Gastrocnemius medialis (tissue), 4 donors: ENCODE measurements around the gene C17orf114.

ENCODE experiments used
- ATAC-seq, 2 donors: fragments of 150-250 bp; one replicate each; pipeline ENCODE4 v1.9.1; 2016
- DNase-seq, 2 donors: peaks; one replicate each; pipeline ENCODE4 v3.0.0-alpha.2; 2019
- H3K27ac ChIP-seq, 4 donors: fragments of 200-600 bp; sonication (generic); 1 replicate in 1 of 4; 2 replicates in 3 of 4; pipeline ENCODE4 v1.5.1; 2016 to 2018; ENCODE audit warnings: mild to moderate bottlenecking in 2 of 4, moderate library complexity in 1 of 4
- H3K27me3 ChIP-seq, 3 donors: fragments of 200-600 bp; sonication (generic) in 2 of 3; 1 replicate in 1 of 3; 2 replicates in 2 of 3; pipeline versions ENCODE4 v1.5.1 to v1.6.0; 2016 to 2019; ENCODE audit warnings: mild to moderate bottlenecking in 1 of 3, moderate library complexity in 1 of 3
- H3K36me3 ChIP-seq, 2 donors: fragments of 200-600 bp; sonication (generic) in 1 of 2; one replicate each; pipeline ENCODE4 v1.5.1; 2017 to 2018
- H3K4me1 ChIP-seq, 2 donors: fragments of 200-600 bp; sonication (generic) in 1 of 2; one replicate each; pipeline ENCODE4 v1.5.1; 2016 to 2017; ENCODE audit warnings: mild to moderate bottlenecking in 2 of 2
- H3K4me3 ChIP-seq, 4 donors: fragments of 200-600 bp; sonication (generic) in 3 of 4; 1 replicate in 1 of 4; 2 replicates in 3 of 4; pipeline ENCODE4 v1.5.1; 2016 to 2019; ENCODE audit warnings: mild to moderate bottlenecking in 2 of 4
- H3K9me3 ChIP-seq, 3 donors: fragments of 200-600 bp; sonication (generic) in 2 of 3; 1 replicate in 1 of 3; 2 replicates in 2 of 3; pipeline ENCODE4 v1.5.1; 2016 to 2019
- CTCF ChIP-seq, 5 experiments: fragments of 450-650 bp in 3 of 5; fragments of 200-600 bp in 2 of 5; sonication (generic) in 2 of 5; IDR thresholded peaks in 4 of 5; conservative IDR thresholded peaks in 1 of 5; 1 replicate in 4 of 5; 2 replicates in 1 of 5; pipeline ENCODE4 v1.5.1; 2016 to 2019; ENCODE audit warnings: antibody characterized with exemption in 5 of 5, mild to moderate bottlenecking in 3 of 5, moderate library complexity in 3 of 5
- POLR2A ChIP-seq, 2 donors: fragments of 450-650 bp; IDR thresholded peaks; one replicate each; pipeline ENCODE4 v1.6.1; 2017; ENCODE audit warnings: antibody characterized with exemption in 2 of 2, mild to moderate bottlenecking in 2 of 2, moderate library complexity in 2 of 2
- in situ Hi-C, 4 donors: fragments of 200-750 bp; cut with MboI; loops; one replicate each; pipeline versions ENCODE4 v1.15.0 to v1.8.0; 2017; ENCODE audit warnings: low sequenced_read_pairs in 4 of 4
- intact Hi-C: fragments of 100-400 bp; cut with DNase I; formaldehyde crosslinking; loops from one replicate; pipeline ENCODE4 v1.15.1; 2023; ENCODE audit warnings: low total_unique reads

The C17orf114 gene

GRCh38 chr17:4789951-4790704 lies 12.0 kb downstream of the C17orf114 start:
- DNase-seq (peak; percentile 63 to 78), ATAC-seq (peak; percentile 92 to 94)
- peak; percentile 68 to 93 (median 90) for TF ChIP-seq CTCF (IDR thresholded peaks at IDR 0.05 in 4 of 5, conservative IDR thresholded peaks at IDR 0.05 in 1 of 5)
- peak; percentile 83 to 88 for TF ChIP-seq POLR2A (IDR thresholded peaks at IDR 0.05)
- no peaks in the 10 kb centered on the region for H3K9me3 ChIP-seq
- intact Hi-C loops (loop anchor here (1.0 to 10.0 kb wide), 4 partner anchors 17 to 215 kb away; partner anchors contain the start of genes MED11, MINK1 and PLD2), in situ Hi-C loops (loop anchor here (5.0 to 25.0 kb wide), 4 partner anchors 55 to 97 kb away; partner anchors contain the start of genes C17orf107 (in 2 of the 4), CXCL16 (in 1 of the 4), MED11 (in 1 of the 4) and ZMYND15 (in 1 of the 4))
- H3K4me3 ChIP-seq = peak overlapping the region; percentile 63 to 81 (median 68)
- H3K27ac ChIP-seq = peak overlapping the region; percentile 91 to 97 (median 95)
- H3K36me3 ChIP-seq = no peaks in the 10 kb centered on the region
- H3K27me3 ChIP-seq = peaks cover 7 to 19% (median 13%) of the 10 kb centered on the region in 3 donors
- H3K4me1 ChIP-seq = peaks cover 36 to 43% of the 10 kb centered on the region in 2 donors

- no peaks in the 10 kb centered on the region for H3K36me3 ChIP-seq
- DNase-seq = no peak
- H3K4me3 ChIP-seq = peak overlapping the region; percentile 63 to 81 (median 68)
- peaks cover 36 to 44% of the 10 kb centered on the region in 2 donors for H3K4me1 ChIP-seq
- peak in 1 of 2 donors; percentile 18 for ATAC-seq
- in situ Hi-C loops = loop anchor here (5.0 to 25.0 kb wide), 4 partner anchors 55 to 98 kb away; partner anchors contain the start of genes C17orf107 (in 2 of the 4), CXCL16 (in 1 of the 4), MED11 (in 1 of the 4) and ZMYND15 (in 1 of the 4)
- no peaks in the 10 kb centered on the region for H3K9me3 ChIP-seq
- peak overlapping the region; percentile 91 to 97 (median 95) for H3K27ac ChIP-seq
- no peak for TF ChIP-seq POLR2A (IDR thresholded peaks at IDR 0.05)
- no peak for TF ChIP-seq CTCF (IDR thresholded peaks at IDR 0.05 in 4 of 5, conservative IDR thresholded peaks at IDR 0.05 in 1 of 5)
- peaks cover 9 to 23% (median 17%) of the 10 kb centered on the region in 3 donors for H3K27me3 ChIP-seq
- intact Hi-C loops = no loop called here
Measured at GRCh38 chr17:4789701-4789950, 12.5 kb downstream of the C17orf114 start.

GRCh38 chr17:4788807-4789700 lies 13.1 kb downstream of the C17orf114 start, which contains the start of gene GLTPD2:
TSS of gene GLTPD2 (plus strand) at chr17:4788964. CDS start at chr17:4789012, 48 bp downstream.
- intact Hi-C loops = no loop called here
- peaks cover 13 to 29% (median 22%) of the 10 kb centered on the region in 3 donors for H3K27me3 ChIP-seq
- no peak for ATAC-seq

More at GRCh38 chr17:4788807-4789700, 13.1 kb downstream of the C17orf114 start, which contains the start of gene GLTPD2:
- Histone ChIP-seq H3K4me3 (peak within 1 kb of the TSS; percentile 63 to 81 (median 68)), H3K4me1 (peaks cover 36 to 44% of the 10 kb centered on the region in 2 donors), H3K9me3 (no peaks in the 10 kb centered on the region), H3K27ac (peak within 1 kb of the TSS; percentile 91 to 97 (median 95)), H3K36me3 (no peaks in the 10 kb centered on the region)
- no peak for TF ChIP-seq CTCF (IDR thresholded peaks at IDR 0.05 in 4 of 5, conservative IDR thresholded peaks at IDR 0.05 in 1 of 5)
- in situ Hi-C loops = loop anchor here (5.0 to 25.0 kb wide), 4 partner anchors 54 to 98 kb away; partner anchors contain the start of genes C17orf107 (in 2 of the 4), CXCL16 (in 1 of the 4), MED11 (in 1 of the 4) and ZMYND15 (in 1 of the 4)
- DNase-seq = no peak
